ENCODE measurements around the gene SLC7A5.
"Not testable (repeated sequence)": the region's sequence is repeated elsewhere in the genome, so short reads cannot be mapped to it uniquely, and the experiment has no call there.

Gene SLC7A5

GRCh38 chr16:87874639-87875427 is 5.5 kb upstream of the SLC7A5 start:
- no peak for DNase-seq (ENCODE audit: low read depth)
- H3K4me3 ChIP-seq (ENCODE audit: low read length) = no peak overlapping the region
- TF ChIP-seq CTCF (conservative IDR thresholded peaks at IDR 0.05; ENCODE audit: low read depth, low read length) = no peak

- not testable (repeated sequence) for H3K4me3 ChIP-seq (ENCODE audit: low read length); DNase-seq (ENCODE audit: low read depth)
Observed at GRCh38 chr16:87870418-87871291, 1.3 kb upstream of the SLC7A5 start.

GRCh38 chr16:87869879-87870417 is 641 bp upstream of the SLC7A5 start:
- not testable (repeated sequence) for DNase-seq (ENCODE audit: low read depth); H3K4me3 ChIP-seq (ENCODE audit: low read length)

GRCh38 chr16:87868254-87869029 is 865 bp downstream of the SLC7A5 start:
- peak; percentile 79 for DNase-seq (ENCODE audit: low read depth)
- H3K4me3 ChIP-seq (ENCODE audit: low read length) = peak overlapping the region; percentile 70

GRCh38 chr16:87865902-87866555 is 3.3 kb downstream of the SLC7A5 start:
- DNase-seq (ENCODE audit: low read depth) = not testable (repeated sequence)
- H3K4me3 ChIP-seq (ENCODE audit: low read length) = peak overlapping the region; percentile 51

- TF ChIP-seq CTCF (conservative IDR thresholded peaks at IDR 0.05; ENCODE audit: low read depth, low read length) = no peak
- H3K4me3 ChIP-seq (ENCODE audit: low read length) = peak overlapping the region; percentile 51
- DNase-seq (ENCODE audit: low read depth) = no peak
Observed at GRCh38 chr16:87864331-87864989, 4.8 kb downstream of the SLC7A5 start.

- DNase-seq (ENCODE audit: low read depth) = not testable (repeated sequence)
- H3K4me3 ChIP-seq (ENCODE audit: low read length) = peak overlapping the region; percentile 3
Observed at GRCh38 chr16:87863327-87863635, 6.0 kb downstream of the SLC7A5 start.

GRCh38 chr16:87862597-87863326 is 6.5 kb downstream of the SLC7A5 start:
- not testable (repeated sequence) for DNase-seq (ENCODE audit: low read depth)
- H3K4me3 ChIP-seq (ENCODE audit: low read length) = peak overlapping the region; percentile 3

- H3K4me3 ChIP-seq (ENCODE audit: low read length) = not testable (repeated sequence)
- DNase-seq (ENCODE audit: low read depth) = peak; percentile 84
Observed at GRCh38 chr16:87861300-87862099, 7.8 kb downstream of the SLC7A5 start.

Data from retinal pigment epithelial cell (primary cell).